SH-SY5Y (cell line): ENCODE measurements around the gene STK32C.

ENCODE experiments used
- GATA2 ChIP-seq: IDR thresholded peaks from 2 replicates; pipeline ENCODE4 v1.6.1; 2011; ENCODE audit warnings: mild to moderate bottlenecking, low read depth, low read length
- GATA3 ChIP-seq: IDR thresholded peaks from 2 replicates; pipeline ENCODE4 v1.6.1; 2011; ENCODE audit warnings: low read depth, mild to moderate bottlenecking, low read length, moderate library complexity

DNA sequence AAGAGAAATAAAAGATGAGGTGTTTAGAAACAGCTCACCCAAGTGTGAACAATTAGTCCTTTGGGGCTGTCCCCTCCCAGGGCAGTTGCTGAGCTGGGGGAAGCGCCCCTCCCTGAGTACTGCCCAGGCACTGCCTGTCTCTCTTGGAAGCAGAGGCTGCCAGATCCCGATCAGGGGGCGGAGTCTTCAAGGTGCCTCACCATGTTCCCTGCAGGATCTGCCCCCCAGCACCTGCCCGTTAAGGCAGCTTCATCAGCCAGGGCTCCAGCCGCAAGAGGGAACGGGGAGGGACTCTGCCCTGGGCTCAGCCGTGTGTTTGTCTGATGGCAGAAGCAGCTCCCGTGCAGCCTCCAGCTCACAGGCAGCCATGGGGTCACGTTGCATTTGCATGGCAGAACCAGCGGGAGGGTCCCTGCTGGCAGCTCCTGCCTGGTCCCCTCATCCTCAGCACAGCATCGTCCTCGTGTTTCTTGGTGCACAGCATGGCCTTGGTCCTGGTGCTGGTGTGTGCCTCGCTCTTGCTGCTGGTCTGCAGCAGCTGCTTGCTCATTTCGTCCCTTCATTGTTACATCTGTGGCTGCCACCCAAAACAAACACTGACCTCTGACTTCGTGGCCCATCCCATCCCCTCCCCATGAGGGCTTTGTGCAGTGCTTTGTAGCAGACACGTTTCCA, 131.7 kb downstream of the STK32C start:
- TF ChIP-seq GATA3 (no peak), GATA2 (no peak)
